CD4-positive, alpha-beta T cell treated with Interleukin-6 for 4 hours (primary cell): ENCODE data around the gene NLRP2B.
"Not testable (repeated sequence)": the region's sequence is repeated elsewhere in the genome, so short reads cannot be mapped to it uniquely, and the experiment has no call there.

Source experiments
- DNase-seq: peaks from one replicate; pipeline ENCODE4 v3.0.0-alpha.2; 2020; ENCODE audit warnings: mixed read lengths

Gene NLRP2B

GRCh38 chrX:57680160-57680559, at the start of gene NLRP2B:
NLRP2B (minus strand) TSS chrX:57680260.
- no peak for DNase-seq

GRCh38 chrX:57725995-57726394, 45.9 kb upstream of the NLRP2B start:
- not testable (repeated sequence) for DNase-seq

GRCh38 chrX:57681341-57681740, 1.3 kb upstream of the NLRP2B start:
- no peak for DNase-seq

- no peak for DNase-seq
These were observed 1.2 kb downstream of the NLRP2B start for GRCh38 chrX:57678686-57679428.

GRCh38 chrX:57677132-57677858, 2.8 kb downstream of the NLRP2B start:
- DNase-seq, result no peak

- DNase-seq, result no peak
These were observed 4.7 kb downstream of the NLRP2B start for GRCh38 chrX:57675320-57675719.

GRCh38 chrX:57674861-57675260, 5.2 kb downstream of the NLRP2B start:
- DNase-seq, result no peak

- no peak for DNase-seq
These were observed 10.1 kb downstream of the NLRP2B start for GRCh38 chrX:57669961-57670360.

- no peak for DNase-seq
These were observed 13.1 kb downstream of the NLRP2B start for GRCh38 chrX:57667010-57667409.

- no peak for DNase-seq
These were observed 25.0 kb downstream of the NLRP2B start for GRCh38 chrX:57655065-57655464.

GRCh38 chrX:57652705-57653104, 27.4 kb downstream of the NLRP2B start:
- no peak for DNase-seq

- DNase-seq, result no peak
These were observed 28.7 kb downstream of the NLRP2B start for GRCh38 chrX:57651169-57651919.

- DNase-seq, result no peak
These were observed 33.0 kb downstream of the NLRP2B start for GRCh38 chrX:57647020-57647419.

GRCh38 chrX:57643698-57644097, 36.4 kb downstream of the NLRP2B start:
- no peak for DNase-seq

- DNase-seq, result no peak
These were observed 38.7 kb downstream of the NLRP2B start for GRCh38 chrX:57641338-57641737.

GRCh38 chrX:57640674-57641016, 39.4 kb downstream of the NLRP2B start:
- DNase-seq, result no peak

- DNase-seq, result not testable (repeated sequence)
These were observed 50.6 kb downstream of the NLRP2B start for GRCh38 chrX:57629438-57629837.
